K562 (cell line): Measurements from ENCODE around the gene TMEM38B. TPM values are rescaled to one million over a fixed set of nuclear protein-coding genes. Genes with fewer than 3 reads are reported as not detected.
A peak's percentile ranks its signal among the peaks of the same experiment; 100 is the strongest.

Experiments used
- ARHGAP35 ChIP-seq: fragments of 450-650 bp; IDR thresholded peaks from 2 replicates; pipeline ENCODE4 v1.6.1; 2018; ENCODE audit not compliant: partially characterized antibody
- ARID1B ChIP-seq: fragments of 450-650 bp; IDR thresholded peaks from 2 replicates; pipeline ENCODE4 v1.6.1; 2016; ENCODE audit warnings: antibody characterized with exemption, mild to moderate bottlenecking, inconsistent platforms
- CBFA2T3 ChIP-seq: fragments of 450-650 bp; IDR thresholded peaks from 2 replicates; pipeline ENCODE4 v1.6.1; 2017
- HDAC1 ChIP-seq, 2 experiments: fragments of 450-650 bp; IDR thresholded peaks; 2 replicates each; pipeline ENCODE4 v1.6.1; 2016 to 2017; ENCODE audit warnings: inconsistent platforms in 1 of 2, mild to moderate bottlenecking in 1 of 2, moderate library complexity in 1 of 2
- IRF2 ChIP-seq: sonication (generic); formaldehyde crosslinking; IDR thresholded peaks from 2 replicates; pipeline ENCODE4 v1.8.1; 2022; ENCODE audit warnings: mild to moderate bottlenecking, missing genetic modification reagents
- KAT7 ChIP-seq: sonication (generic); formaldehyde crosslinking; IDR thresholded peaks from 2 replicates; pipeline ENCODE4 v1.8.0; 2022; ENCODE audit warnings: missing genetic modification reagents, mild to moderate bottlenecking, borderline replicate concordance
- MBD1 ChIP-seq: fragments of 250-450 bp; sonication (Bioruptor Pico); IDR thresholded peaks from 2 replicates; pipeline ENCODE4 v1.8.0; 2022; ENCODE audit warnings: inconsistent platforms
- MTA3 ChIP-seq: fragments of 450-650 bp; formaldehyde crosslinking; IDR thresholded peaks from 2 replicates; pipeline ENCODE4 v1.6.1; 2017; ENCODE audit warnings: mild to moderate bottlenecking, borderline replicate concordance
- NEUROD1 ChIP-seq: fragments of 150-350 bp; IDR thresholded peaks from 2 replicates; pipeline ENCODE4 v1.6.1; 2014; ENCODE audit warnings: borderline replicate concordance, low read length, low read depth; ENCODE audit not compliant: partially characterized antibody
- NFE2 ChIP-seq: IDR thresholded peaks from 2 replicates; pipeline ENCODE4 v1.6.1; 2014; ENCODE audit warnings: antibody characterized with exemption, low read depth
- TCF3 ChIP-seq: sonication (generic); formaldehyde crosslinking; IDR thresholded peaks from 2 replicates; pipeline ENCODE4 v1.4.0; 2020; ENCODE audit warnings: mild to moderate bottlenecking, missing genetic modification reagents
- TEAD4 ChIP-seq, 2 experiments: sonication (generic) in 1 of 2; formaldehyde crosslinking in 1 of 2; IDR thresholded peaks; 2 replicates each; pipeline versions ENCODE4 v1.6.1 to v1.8.0; 2012 to 2022; ENCODE audit warnings: borderline replicate concordance in 1 of 2, inconsistent platforms in 1 of 2, low read length in 1 of 2, mild to moderate bottlenecking in 1 of 2, missing genetic modification reagents in 1 of 2
- TRIM24 ChIP-seq, 2 experiments: fragments of 450-650 bp; IDR thresholded peaks; 2 replicates each; pipeline ENCODE4 v1.6.1; 2016
- ZC3H8 ChIP-seq: fragments of 450-650 bp; IDR thresholded peaks from 2 replicates; pipeline ENCODE4 v1.6.1; 2017
- ZFPM2 ChIP-seq: fragments of 250-450 bp; sonication (Bioruptor Pico); IDR thresholded peaks from 2 replicates; pipeline ENCODE4 v1.5.1; 2022; ENCODE audit warnings: mild to moderate bottlenecking
- ZNF175 ChIP-seq: fragments of 200-800 bp; sonication (Bioruptor generic); IDR thresholded peaks from 2 replicates; pipeline ENCODE4 v1.6.1; 2016; ENCODE audit warnings: low read depth, mild to moderate bottlenecking, missing genetic modification characterization, missing compliant biosample characterization
- ZNF212 ChIP-seq: fragments of 450-650 bp; formaldehyde crosslinking; IDR thresholded peaks from 2 replicates; pipeline ENCODE4 v1.4.0; 2020; ENCODE audit warnings: mild to moderate bottlenecking
- ZNF75A ChIP-seq: fragments of 450-650 bp; formaldehyde crosslinking; IDR thresholded peaks from 2 replicates; pipeline ENCODE4 v1.4.0; 2020; ENCODE audit warnings: mild to moderate bottlenecking
- ZNF766 ChIP-seq: fragments of 200-800 bp; sonication (Bioruptor generic); conservative IDR thresholded peaks from 2 replicates; pipeline ENCODE4 v1.6.1; 2016; ENCODE audit warnings: missing genetic modification characterization, missing compliant biosample characterization
- polyA plus RNA-seq, 8 experiments: library from polyadenylated mRNA; depleted of rRNA in 4 of 8; stranded (reverse) in 5 of 8; unstranded in 3 of 8; fragments of >200 nt; fragmentation: Nextera tagmentation in 2 of 8; fragmentation: Illumina TruSeq in 1 of 8; extraction: Ambion mirVana in 2 of 8; extraction: Trizol in 1 of 8; gene quantifications; 2 replicates each; pipeline versions ENCODE4 v1.2.1 to v1.2.3, GENCODE V29; 2011 to 2014; ENCODE audit warnings: inconsistent platforms in 1 of 8, missing spikeins in 1 of 8
- total RNA-seq, 7 experiments: library from RNA; depleted of rRNA in 6 of 7; stranded (reverse); fragments of >200 nt in 6 of 7; fragmentation: Illumina TruSeq in 2 of 7; extraction: Trizol in 2 of 7; gene quantifications; 2 replicates each; pipeline versions ENCODE4 v1.2.1 to v1.2.3, GENCODE V29; 2011 to 2021; ENCODE audit warnings: low replicate concordance in 1 of 7
- TF ChIP-seq, protein P1 (sequence below): fragments of 150-350 bp; conservative IDR thresholded peaks from 2 replicates; pipeline ENCODE4 v1.6.1; 2014; ENCODE audit warnings: low read length
- TF ChIP-seq, protein P2 (sequence below): sonication (generic); formaldehyde crosslinking; IDR thresholded peaks from 2 replicates; pipeline ENCODE4 v1.8.1; 2023; ENCODE audit warnings: mild to moderate bottlenecking, missing genetic modification reagents
- TF ChIP-seq, protein P3 (sequence below): fragments of 450-650 bp; IDR thresholded peaks from 2 replicates; pipeline ENCODE4 v1.6.1; 2016; ENCODE audit warnings: low read depth, mild to moderate bottlenecking, moderate library complexity

Gene TMEM38B
- total and polyA plus RNA-seq, 9 of the 15 experiments (the other 6 are each of a cell fraction or from before 2014, with no cell fraction given) = 26.0 to 57.5 (median 38.5) TPM

DNA sequence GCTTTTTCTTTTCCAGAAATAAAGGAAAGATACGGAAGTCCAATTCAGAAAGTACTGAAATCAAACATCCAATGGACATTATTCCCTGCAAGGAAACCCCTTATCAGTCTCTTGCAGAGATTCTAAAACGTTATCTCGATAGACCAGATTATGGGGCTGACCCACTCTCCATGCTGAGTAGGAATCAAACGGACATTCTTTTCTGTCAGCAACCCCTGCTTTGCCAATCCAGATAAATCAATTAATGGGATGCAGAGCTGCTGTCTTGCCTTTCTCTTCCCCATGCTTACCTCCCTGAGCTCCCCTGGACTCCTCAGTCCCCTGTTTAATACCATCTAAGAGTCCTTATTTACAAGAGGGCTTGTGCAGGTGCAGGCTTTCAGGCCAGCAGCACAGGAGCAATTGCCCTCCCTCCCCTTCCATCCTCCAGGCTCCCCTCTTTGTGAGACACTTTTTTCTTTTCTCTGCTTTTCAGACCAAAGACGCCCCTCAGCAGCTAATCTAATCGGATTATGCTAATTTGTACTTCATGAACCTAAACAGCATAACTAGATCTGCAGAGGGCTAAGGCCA is 17.9 kb upstream of the TMEM38B start (continued):
- TF ChIP-seq, protein P1, sequence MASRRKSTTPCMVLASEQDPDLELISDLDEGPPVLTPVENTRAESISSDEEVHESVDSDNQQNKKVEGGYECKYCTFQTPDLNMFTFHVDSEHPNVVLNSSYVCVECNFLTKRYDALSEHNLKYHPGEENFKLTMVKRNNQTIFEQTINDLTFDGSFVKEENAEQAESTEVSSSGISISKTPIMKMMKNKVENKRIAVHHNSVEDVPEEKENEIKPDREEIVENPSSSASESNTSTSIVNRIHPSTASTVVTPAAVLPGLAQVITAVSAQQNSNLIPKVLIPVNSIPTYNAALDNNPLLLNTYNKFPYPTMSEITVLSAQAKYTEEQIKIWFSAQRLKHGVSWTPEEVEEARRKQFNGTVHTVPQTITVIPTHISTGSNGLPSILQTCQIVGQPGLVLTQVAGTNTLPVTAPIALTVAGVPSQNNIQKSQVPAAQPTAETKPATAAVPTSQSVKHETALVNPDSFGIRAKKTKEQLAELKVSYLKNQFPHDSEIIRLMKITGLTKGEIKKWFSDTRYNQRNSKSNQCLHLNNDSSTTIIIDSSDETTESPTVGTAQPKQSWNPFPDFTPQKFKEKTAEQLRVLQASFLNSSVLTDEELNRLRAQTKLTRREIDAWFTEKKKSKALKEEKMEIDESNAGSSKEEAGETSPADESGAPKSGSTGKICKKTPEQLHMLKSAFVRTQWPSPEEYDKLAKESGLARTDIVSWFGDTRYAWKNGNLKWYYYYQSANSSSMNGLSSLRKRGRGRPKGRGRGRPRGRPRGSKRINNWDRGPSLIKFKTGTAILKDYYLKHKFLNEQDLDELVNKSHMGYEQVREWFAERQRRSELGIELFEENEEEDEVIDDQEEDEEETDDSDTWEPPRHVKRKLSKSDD = no peak
- TF ChIP-seq CBFA2T3 (peak; percentile 92), NFE2 (0 out of 2 replicates have a peak, but pooled peaks have one; percentile 18), ZNF75A (CRISPR knock-in tag) (no peak), ARHGAP35 (no peak), ZNF766 (peak; percentile 81; the same call in 1 of the 2 replicates), HDAC1 (IDR thresholded peaks at IDR 0.05) (peak in 1 of 2 experiments; percentile 71; a peak in 2 of 4 replicates), ZC3H8 (no peak), ZNF212 (no peak), MBD1 (no peak), ZFPM2 (CRISPR knock-in tag) (no peak), TRIM24 (IDR thresholded peaks at IDR 0.05) (0 out of 4 replicates have a peak, but pooled peaks of 1 of the 2 experiments have one; percentile 51), IRF2 (CRISPR knock-in tag) (no peak), NEUROD1 (peak; percentile 16), MTA3 (peak; percentile 56; the same call in 1 of the 2 replicates), TEAD4 (IDR thresholded peaks at IDR 0.05; ENCODE audit: low read length) (peak; percentile 96), TEAD4 (CRISPR knock-in tag; IDR thresholded peaks at IDR 0.05; ENCODE audit: borderline replicate concordance) (no peak), ZNF175 (CRISPR knock-in tag) (0 out of 2 replicates have a peak, but pooled peaks have one; percentile 57), TCF3 (CRISPR knock-in tag) (peak; percentile 88), ARID1B (peak; percentile 96), KAT7 (CRISPR knock-in tag) (no peak)
- TF ChIP-seq, protein P2, sequence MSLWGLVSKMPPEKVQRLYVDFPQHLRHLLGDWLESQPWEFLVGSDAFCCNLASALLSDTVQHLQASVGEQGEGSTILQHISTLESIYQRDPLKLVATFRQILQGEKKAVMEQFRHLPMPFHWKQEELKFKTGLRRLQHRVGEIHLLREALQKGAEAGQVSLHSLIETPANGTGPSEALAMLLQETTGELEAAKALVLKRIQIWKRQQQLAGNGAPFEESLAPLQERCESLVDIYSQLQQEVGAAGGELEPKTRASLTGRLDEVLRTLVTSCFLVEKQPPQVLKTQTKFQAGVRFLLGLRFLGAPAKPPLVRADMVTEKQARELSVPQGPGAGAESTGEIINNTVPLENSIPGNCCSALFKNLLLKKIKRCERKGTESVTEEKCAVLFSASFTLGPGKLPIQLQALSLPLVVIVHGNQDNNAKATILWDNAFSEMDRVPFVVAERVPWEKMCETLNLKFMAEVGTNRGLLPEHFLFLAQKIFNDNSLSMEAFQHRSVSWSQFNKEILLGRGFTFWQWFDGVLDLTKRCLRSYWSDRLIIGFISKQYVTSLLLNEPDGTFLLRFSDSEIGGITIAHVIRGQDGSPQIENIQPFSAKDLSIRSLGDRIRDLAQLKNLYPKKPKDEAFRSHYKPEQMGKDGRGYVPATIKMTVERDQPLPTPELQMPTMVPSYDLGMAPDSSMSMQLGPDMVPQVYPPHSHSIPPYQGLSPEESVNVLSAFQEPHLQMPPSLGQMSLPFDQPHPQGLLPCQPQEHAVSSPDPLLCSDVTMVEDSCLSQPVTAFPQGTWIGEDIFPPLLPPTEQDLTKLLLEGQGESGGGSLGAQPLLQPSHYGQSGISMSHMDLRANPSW (CRISPR knock-in tag) = no peak
- TF ChIP-seq, protein P3, sequence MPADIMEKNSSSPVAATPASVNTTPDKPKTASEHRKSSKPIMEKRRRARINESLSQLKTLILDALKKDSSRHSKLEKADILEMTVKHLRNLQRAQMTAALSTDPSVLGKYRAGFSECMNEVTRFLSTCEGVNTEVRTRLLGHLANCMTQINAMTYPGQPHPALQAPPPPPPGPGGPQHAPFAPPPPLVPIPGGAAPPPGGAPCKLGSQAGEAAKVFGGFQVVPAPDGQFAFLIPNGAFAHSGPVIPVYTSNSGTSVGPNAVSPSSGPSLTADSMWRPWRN = peak; percentile 46; the same call in 1 of the 2 replicates
